Mesodermal cell (in vitro differentiated cells): Measurements from ENCODE around the gene NRG4.
"Not testable (repeated sequence)": the region's sequence is repeated elsewhere in the genome, so short reads cannot be mapped to it uniquely, and the experiment has no call there.

Source experiments
- H3K27ac ChIP-seq: 2 replicates; pipeline ENCODE4 v1.7.0; 2013; ENCODE audit warnings: mild to moderate bottlenecking, low read depth, low read length, moderate library complexity; ENCODE audit not compliant: severe bottlenecking
- H3K36me3 ChIP-seq: 2 replicates; pipeline ENCODE4 v1.7.1; 2013; ENCODE audit warnings: mild to moderate bottlenecking, low read length, moderate library complexity; ENCODE audit not compliant: control insufficient read depth, insufficient read depth
- H3K4me1 ChIP-seq: one replicate; pipeline ENCODE4 v1.7.1; 2013; ENCODE audit warnings: mild to moderate bottlenecking, low read length; ENCODE audit not compliant: insufficient read depth, control insufficient read depth, poor library complexity, severe bottlenecking
- H3K4me3 ChIP-seq: 2 replicates; pipeline ENCODE4 v1.7.0; 2013; ENCODE audit warnings: low read length, control low read depth, mild to moderate bottlenecking; ENCODE audit not compliant: insufficient read depth, poor library complexity, severe bottlenecking; ENCODE audit errors: extremely low read depth
- H3K9me3 ChIP-seq: 2 replicates; pipeline ENCODE4 v1.7.1; 2013; ENCODE audit warnings: mild to moderate bottlenecking, low read length, moderate library complexity; ENCODE audit not compliant: control insufficient read depth
- WGBS, 2 experiments: methylation state at CpG; one replicate each; pipeline ENCODE4 v1.1.5; 2013; ENCODE audit warnings: missing lambda C conversion rate in 2 of 2; ENCODE audit not compliant: insufficient coverage in 2 of 2; 5-methylcytosine and 5-hydroxymethylcytosine counted together

NRG4 gene

GRCh38 chr15:76035593-76035992 is 23.4 kb upstream of the NRG4 start:
- Histone ChIP-seq H3K36me3 (no peaks in the 10 kb centered on the region), H3K9me3 (no peaks in the 10 kb centered on the region), H3K4me1 (no peaks in the 10 kb centered on the region), H3K27ac (no peak overlapping the region), H3K4me3 (no peak overlapping the region)
- WGBS, 2 experiments = 42 to 80% methylated on average over 1 to 2 of the region's 3 CpGs

DNA sequence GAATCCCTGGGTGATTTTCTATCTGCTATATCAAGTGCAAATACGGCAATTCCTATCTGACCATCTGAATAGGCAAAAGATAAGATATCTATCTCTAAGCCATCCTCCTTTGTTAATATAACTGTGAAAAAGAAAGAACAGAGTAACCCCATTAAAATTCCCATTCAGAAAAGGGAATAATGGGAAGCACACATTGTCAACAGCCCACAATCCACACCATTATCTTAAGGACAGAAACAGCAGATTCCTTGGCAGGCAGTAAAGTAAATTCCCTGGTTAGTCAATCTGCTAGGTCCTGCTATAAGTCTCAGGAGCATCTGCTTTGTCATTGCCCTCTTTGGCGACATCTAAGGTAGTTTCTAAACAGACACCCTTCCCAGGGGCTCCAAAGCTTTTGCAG is 21.9 kb upstream of the NRG4 start:
- Histone ChIP-seq H3K27ac (no peak overlapping the region), H3K9me3 (no peaks in the 10 kb centered on the region), H3K4me3 (no peak overlapping the region), H3K4me1 (no peaks in the 10 kb centered on the region), H3K36me3 (no peaks in the 10 kb centered on the region)
- WGBS, 2 experiments = no CpG with 5 or more reads among the region's 2 CpGs

GRCh38 chr15:76033438-76033837 is 21.2 kb upstream of the NRG4 start:
- Histone ChIP-seq H3K4me3 (no peak overlapping the region), H3K4me1 (no peaks in the 10 kb centered on the region)
- WGBS, 2 experiments = no CpG with 5 or more reads among the region's 1 CpG

GRCh38 chr15:76032046-76032445 is 19.8 kb upstream of the NRG4 start:
- no CpG with 5 or more reads among the region's 1 CpG for WGBS, 2 experiments
- Histone ChIP-seq H3K4me1 (no peaks in the 10 kb centered on the region), H3K4me3 (no peak overlapping the region), H3K36me3 (no peaks in the 10 kb centered on the region), H3K27ac (no peak overlapping the region), H3K9me3 (no peaks in the 10 kb centered on the region)

More at GRCh38 chr15:76033438-76033837, 21.2 kb upstream of the NRG4 start:
- no peak overlapping the region for H3K27ac ChIP-seq
- H3K36me3 ChIP-seq = no peaks in the 10 kb centered on the region
- no peaks in the 10 kb centered on the region for H3K9me3 ChIP-seq

GRCh38 chr15:76024021-76024768 is 12.0 kb upstream of the NRG4 start:
- WGBS, 2 experiments = 60 to 93% methylated on average over 2 of the region's 4 CpGs
- H3K36me3 ChIP-seq = no peaks in the 10 kb centered on the region

DNA sequence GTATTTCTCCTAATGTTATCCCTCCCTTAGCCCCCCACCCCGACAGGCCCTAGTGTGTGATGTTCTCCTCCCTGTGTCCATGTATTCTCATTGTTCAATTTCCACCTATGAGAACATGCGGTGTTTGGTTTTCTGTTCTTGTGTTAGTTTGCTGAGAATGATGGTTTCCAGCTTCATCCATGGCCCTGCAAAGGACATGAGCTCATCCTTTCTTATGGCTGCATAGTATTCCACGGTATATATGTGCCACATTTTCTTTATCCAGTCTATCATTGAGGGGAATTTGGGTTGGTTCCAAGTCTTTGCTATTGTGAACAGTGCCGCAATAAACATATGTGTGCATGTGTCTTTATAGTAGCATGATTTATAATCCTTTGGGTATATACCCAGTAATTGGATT is 1.2 kb upstream of the NRG4 start:
- H3K36me3 ChIP-seq, H3K9me3 ChIP-seq, H3K4me1 ChIP-seq, H3K4me3 ChIP-seq, H3K27ac ChIP-seq: not testable (repeated sequence)
- 100% methylated on average over 1 of the region's 4 CpGs; no CpG with 5 or more reads in 1 of the 2 experiments for WGBS, 2 experiments

More at GRCh38 chr15:76024021-76024768, 12.0 kb upstream of the NRG4 start:
- Histone ChIP-seq H3K4me3 (no peak overlapping the region), H3K27ac (no peak overlapping the region), H3K9me3 (peaks cover 8% of the 10 kb centered on the region), H3K4me1 (no peaks in the 10 kb centered on the region)

GRCh38 chr15:76010613-76011012 is 1.6 kb downstream of the NRG4 start:
- no peak overlapping the region for H3K4me3 ChIP-seq
- no peaks in the 10 kb centered on the region for H3K36me3 ChIP-seq
- H3K27ac ChIP-seq = no peak overlapping the region

DNA sequence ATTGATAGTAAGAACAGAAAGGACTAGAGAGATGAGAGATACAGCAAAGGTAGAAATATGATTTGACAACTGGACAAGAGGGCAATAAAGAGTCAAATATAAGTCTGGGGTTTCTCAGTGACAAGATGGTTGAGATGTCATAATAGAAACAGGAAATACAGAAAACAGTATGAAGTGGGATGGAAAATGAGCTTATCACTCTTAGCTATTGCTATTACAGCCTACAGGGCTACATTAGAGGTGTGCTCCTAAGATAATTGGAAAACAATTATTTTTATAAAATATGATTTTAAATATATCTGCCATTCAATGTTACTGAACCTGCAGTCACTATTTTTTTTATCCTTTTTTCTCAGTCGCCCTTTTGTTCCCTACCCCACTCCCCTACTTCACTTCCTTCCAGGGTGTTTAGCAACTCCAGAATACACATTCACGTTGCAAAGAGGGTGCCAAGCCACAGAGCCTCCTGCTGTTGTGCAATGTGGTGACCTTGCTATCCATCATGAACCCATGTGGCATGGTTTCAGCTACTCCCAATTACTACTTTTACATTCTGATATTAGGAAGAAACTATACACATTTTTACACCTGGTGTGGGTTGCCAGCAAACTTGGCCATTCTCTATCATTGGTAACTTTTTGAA is 6.0 kb downstream of the NRG4 start:
- H3K27ac ChIP-seq = no peak overlapping the region
- 40 to 66% methylated on average over 2 of the region's 2 CpGs for WGBS, 2 experiments
- H3K4me3 ChIP-seq = no peak overlapping the region
- H3K9me3 ChIP-seq = no peaks in the 10 kb centered on the region
- no peaks in the 10 kb centered on the region for H3K4me1 ChIP-seq
- no peaks in the 10 kb centered on the region for H3K36me3 ChIP-seq

More at GRCh38 chr15:76010613-76011012, 1.6 kb downstream of the NRG4 start:
- H3K4me1 ChIP-seq = no peaks in the 10 kb centered on the region
- no CpG with 5 or more reads among the region's 2 CpGs for WGBS, 2 experiments
- H3K9me3 ChIP-seq = no peaks in the 10 kb centered on the region

DNA sequence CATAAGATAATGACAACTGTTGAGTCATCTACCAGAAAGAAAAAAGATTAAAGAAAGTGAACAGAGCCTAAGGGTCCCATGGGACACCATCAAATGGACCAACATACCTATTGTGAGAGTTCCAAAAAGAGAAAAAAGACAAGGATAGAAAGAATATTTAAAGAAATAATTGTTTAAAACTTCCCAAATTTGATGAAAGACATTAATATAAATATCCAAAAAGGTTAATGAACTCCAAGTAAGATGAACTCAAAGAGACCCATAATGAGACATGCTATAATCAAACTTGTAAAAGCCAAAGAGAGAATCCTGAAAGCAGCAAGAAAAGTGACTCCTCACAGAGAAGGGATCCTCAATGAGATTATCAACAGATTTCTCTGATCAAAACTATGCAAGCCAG is 8.9 kb downstream of the NRG4 start:
- H3K4me3 ChIP-seq = no peak overlapping the region
- H3K4me1 ChIP-seq = no peaks in the 10 kb centered on the region
- no peak overlapping the region for H3K27ac ChIP-seq
- no peaks in the 10 kb centered on the region for H3K9me3 ChIP-seq
- no peaks in the 10 kb centered on the region for H3K36me3 ChIP-seq

GRCh38 chr15:75995611-75996010 is 16.6 kb downstream of the NRG4 start:
- no peaks in the 10 kb centered on the region for H3K4me1 ChIP-seq
- no peaks in the 10 kb centered on the region for H3K9me3 ChIP-seq
- no peak overlapping the region for H3K27ac ChIP-seq
- 83 to 90% methylated on average over 1 of the region's 1 CpG for whole genome bisulfite sequencing, 2 experiments
- H3K36me3 ChIP-seq = no peaks in the 10 kb centered on the region
- no peak overlapping the region for H3K4me3 ChIP-seq

GRCh38 chr15:75994220-75994619 is 18.0 kb downstream of the NRG4 start:
- Histone ChIP-seq H3K9me3 (no peaks in the 10 kb centered on the region), H3K4me3 (no peak overlapping the region), H3K27ac (no peak overlapping the region), H3K4me1 (no peaks in the 10 kb centered on the region), H3K36me3 (no peaks in the 10 kb centered on the region)
- 88% methylated on average over 1 of the region's 1 CpG; no CpG with 5 or more reads in 1 of the 2 experiments for WGBS, 2 experiments
